Glutamatergic neuron (in vitro differentiated cells): ENCODE results near the gene ROBO1. TPM values are rescaled to one million over a fixed set of nuclear protein-coding genes. Genes with fewer than 3 reads are reported as not detected.

Source experiments
- DNase-seq: peaks from one replicate; pipeline ENCODE4 v3.0.0; 2022
- H3K27ac Mint-ChIP-seq: one replicate; pipeline ENCODE4 v1.8.0; 2020; ENCODE audit warnings: mild to moderate bottlenecking, mixed read lengths, inconsistent platforms; ENCODE audit not compliant: unreplicated experiment
- H3K27me3 Mint-ChIP-seq: one replicate; pipeline ENCODE4 v1.8.0; 2020; ENCODE audit warnings: mild to moderate bottlenecking, moderate library complexity, mixed read lengths, inconsistent platforms; ENCODE audit not compliant: unreplicated experiment
- H3K36me3 Mint-ChIP-seq: one replicate; pipeline ENCODE4 v1.8.0; 2020; ENCODE audit warnings: mild to moderate bottlenecking, mixed read lengths, inconsistent platforms; ENCODE audit not compliant: unreplicated experiment
- H3K4me1 Mint-ChIP-seq: one replicate; pipeline ENCODE4 v1.8.0; 2020; ENCODE audit warnings: mild to moderate bottlenecking, low read depth, mixed read lengths, inconsistent platforms; ENCODE audit not compliant: unreplicated experiment
- H3K4me3 Mint-ChIP-seq: one replicate; pipeline ENCODE4 v1.8.0; 2020; ENCODE audit warnings: mild to moderate bottlenecking, mixed read lengths, inconsistent platforms; ENCODE audit not compliant: unreplicated experiment
- H3K9me3 Mint-ChIP-seq: one replicate; pipeline ENCODE4 v1.8.0; 2020; ENCODE audit warnings: mild to moderate bottlenecking, moderate library complexity, mixed read lengths, inconsistent platforms; ENCODE audit not compliant: unreplicated experiment
- total RNA-seq: library from RNA; stranded (reverse); fragmentation: NEBNext Ultra II Directional; extraction: Animal tissue kit (Norgen Biotek cat#: 25700); gene quantifications from one replicate; pipeline ENCODE4 v1.2.1, GENCODE V29; 2021; ENCODE audit not compliant: unreplicated experiment
- TF ChIP-seq, protein P1 (sequence below): fragments of 200-600 bp; sonication (generic); IDR thresholded peaks from one replicate; pipeline ENCODE4 v1.5.0; 2021; ENCODE audit not compliant: partially characterized antibody, unreplicated experiment

The ROBO1 gene
- total RNA-seq, 1 donor from 2014 or later, result 505 TPM

- no peaks in the 10 kb centered on the region for H3K9me3 Mint-ChIP-seq
- no peaks in the 10 kb centered on the region for H3K27me3 Mint-ChIP-seq
- no peaks in the 10 kb centered on the region for H3K36me3 Mint-ChIP-seq
- DNase-seq, result no peak
- no peak overlapping the region for H3K27ac Mint-ChIP-seq
- no peak overlapping the region for H3K4me3 Mint-ChIP-seq
- TF ChIP-seq, protein P1, sequence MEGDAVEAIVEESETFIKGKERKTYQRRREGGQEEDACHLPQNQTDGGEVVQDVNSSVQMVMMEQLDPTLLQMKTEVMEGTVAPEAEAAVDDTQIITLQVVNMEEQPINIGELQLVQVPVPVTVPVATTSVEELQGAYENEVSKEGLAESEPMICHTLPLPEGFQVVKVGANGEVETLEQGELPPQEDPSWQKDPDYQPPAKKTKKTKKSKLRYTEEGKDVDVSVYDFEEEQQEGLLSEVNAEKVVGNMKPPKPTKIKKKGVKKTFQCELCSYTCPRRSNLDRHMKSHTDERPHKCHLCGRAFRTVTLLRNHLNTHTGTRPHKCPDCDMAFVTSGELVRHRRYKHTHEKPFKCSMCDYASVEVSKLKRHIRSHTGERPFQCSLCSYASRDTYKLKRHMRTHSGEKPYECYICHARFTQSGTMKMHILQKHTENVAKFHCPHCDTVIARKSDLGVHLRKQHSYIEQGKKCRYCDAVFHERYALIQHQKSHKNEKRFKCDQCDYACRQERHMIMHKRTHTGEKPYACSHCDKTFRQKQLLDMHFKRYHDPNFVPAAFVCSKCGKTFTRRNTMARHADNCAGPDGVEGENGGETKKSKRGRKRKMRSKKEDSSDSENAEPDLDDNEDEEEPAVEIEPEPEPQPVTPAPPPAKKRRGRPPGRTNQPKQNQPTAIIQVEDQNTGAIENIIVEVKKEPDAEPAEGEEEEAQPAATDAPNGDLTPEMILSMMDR, result no peak
- H3K4me1 Mint-ChIP-seq, result peaks cover 2% of the 10 kb centered on the region
These were observed 362.6 kb downstream of the ROBO1 start for GRCh38 chr3:79405183-79405582.

- TF ChIP-seq, protein P1, result no peak
- H3K4me3 Mint-ChIP-seq, result no peak overlapping the region
- DNase-seq, result no peak
- H3K9me3 Mint-ChIP-seq, result no peaks in the 10 kb centered on the region
- peaks cover 2% of the 10 kb centered on the region for H3K4me1 Mint-ChIP-seq
- no peaks in the 10 kb centered on the region for H3K27me3 Mint-ChIP-seq
- H3K36me3 Mint-ChIP-seq, result no peaks in the 10 kb centered on the region
- H3K27ac Mint-ChIP-seq, result no peak overlapping the region
These were observed 371.2 kb downstream of the ROBO1 start for GRCh38 chr3:79396595-79396994.

- no peaks in the 10 kb centered on the region for H3K9me3 Mint-ChIP-seq
- H3K27me3 Mint-ChIP-seq, result no peaks in the 10 kb centered on the region
- TF ChIP-seq, protein P1, result no peak
- H3K4me3 Mint-ChIP-seq, result no peak overlapping the region
- H3K27ac Mint-ChIP-seq, result no peak overlapping the region
- DNase-seq, result no peak
- no peaks in the 10 kb centered on the region for H3K4me1 Mint-ChIP-seq
- H3K36me3 Mint-ChIP-seq, result no peaks in the 10 kb centered on the region
These were observed 375.3 kb downstream of the ROBO1 start for GRCh38 chr3:79392479-79392878.

DNA sequence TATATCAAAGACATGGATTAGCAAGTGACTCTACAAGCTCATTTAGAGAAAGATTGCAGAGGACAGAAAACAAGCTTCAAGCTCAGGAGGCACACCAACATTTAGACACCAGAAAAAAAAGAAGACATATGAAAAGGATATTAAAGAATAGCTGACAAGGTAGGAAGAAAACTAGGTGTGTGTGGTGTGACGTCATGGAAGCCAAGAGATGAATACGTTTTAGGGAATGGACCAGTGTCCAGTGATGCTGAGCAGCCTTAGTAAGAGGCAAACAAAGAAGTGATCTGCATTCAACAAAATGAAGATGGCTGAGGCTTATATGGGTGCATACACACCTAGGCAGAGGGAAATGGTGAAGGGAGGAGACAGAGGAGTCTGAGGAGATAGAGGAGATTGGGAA, 377.4 kb downstream of the ROBO1 start:
- no peaks in the 10 kb centered on the region for H3K36me3 Mint-ChIP-seq
- H3K9me3 Mint-ChIP-seq, result no peaks in the 10 kb centered on the region
- no peaks in the 10 kb centered on the region for H3K27me3 Mint-ChIP-seq
- no peaks in the 10 kb centered on the region for H3K4me1 Mint-ChIP-seq
- H3K4me3 Mint-ChIP-seq, result no peak overlapping the region
- DNase-seq, result no peak
- TF ChIP-seq, protein P1, result no peak
- no peak overlapping the region for H3K27ac Mint-ChIP-seq

DNA sequence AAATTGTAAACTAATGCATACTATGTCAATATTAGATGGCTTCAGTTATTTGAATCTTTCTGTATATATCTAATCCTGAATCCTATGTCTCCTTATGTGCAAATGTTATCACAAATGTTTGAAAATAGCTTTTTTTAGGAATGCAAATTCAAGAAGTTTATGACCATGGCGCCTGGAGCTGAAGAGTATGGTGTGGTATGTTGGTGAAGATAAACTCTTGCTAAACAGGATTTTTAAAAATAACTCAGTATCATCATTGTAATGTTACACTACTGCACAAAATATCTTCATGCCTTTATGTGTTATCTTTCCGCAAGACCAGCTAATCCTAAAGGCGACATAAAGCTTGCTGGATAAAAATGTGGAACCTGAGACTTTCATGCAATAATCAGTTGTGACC, 382.6 kb downstream of the ROBO1 start:
- Mint-ChIP-seq H3K27me3 (no peaks in the 10 kb centered on the region), H3K4me1 (peaks cover 4% of the 10 kb centered on the region), H3K9me3 (no peaks in the 10 kb centered on the region), H3K36me3 (no peaks in the 10 kb centered on the region), H3K4me3 (no peak overlapping the region), H3K27ac (no peak overlapping the region)
- TF ChIP-seq, protein P1, result no peak
- no peak for DNase-seq
